ENCODE measurements around the gene INPP5A.

- TF ChIP-seq CTCF (conservative IDR thresholded peaks at IDR 0.05) = no peak
- TF ChIP-seq ZFX (IDR thresholded peaks at IDR 0.05) = no peak
Measured at GRCh38 chr10:132804287-132804686, 266.7 kb downstream of the INPP5A start.
